Astrocyte (in vitro differentiated cells and primary cell): ENCODE data around the gene E2F2. TPM values are rescaled to one million over a fixed set of nuclear protein-coding genes. Genes with fewer than 3 reads are reported as not detected.

ENCODE experiments used
- DNase-seq: peaks from one replicate; pipeline ENCODE4 v3.0.0-alpha.2; 2010; ENCODE audit warnings: low read depth
- FAIRE-seq: peaks from 2 replicates; lab custom pipeline; 2011; peaks lifted over from hg19 to GRCh38; lab: Jason Lieb, UNC
- H2AFZ ChIP-seq: 2 replicates; pipeline ENCODE4 v1.6.0; 2012; ENCODE audit warnings: low read depth, low read length, inconsistent platforms
- H3K27ac ChIP-seq: 2 replicates; pipeline ENCODE4 v1.5.1; 2011; ENCODE audit warnings: low read depth, low read length, inconsistent platforms
- H3K27me3 ChIP-seq: 2 replicates; pipeline ENCODE4 v1.6.0; 2011; ENCODE audit warnings: low read length, inconsistent platforms; ENCODE audit not compliant: insufficient read depth
- H3K36me3 ChIP-seq: 2 replicates; pipeline ENCODE4 v1.5.1; 2011; ENCODE audit warnings: low read length, inconsistent platforms; ENCODE audit not compliant: insufficient read depth
- H3K4me1 ChIP-seq: 2 replicates; pipeline ENCODE4 v1.5.1; 2011; ENCODE audit warnings: low read length, inconsistent platforms; ENCODE audit not compliant: insufficient read depth
- H3K4me2 ChIP-seq: 2 replicates; pipeline ENCODE4 v1.6.0; 2012; ENCODE audit warnings: low read length, inconsistent platforms
- H3K4me3 ChIP-seq: 2 replicates; pipeline ENCODE4 v1.5.1; 2011; ENCODE audit warnings: low read depth, mild to moderate bottlenecking, low read length, inconsistent platforms; ENCODE audit not compliant: insufficient read depth
- H3K79me2 ChIP-seq: 2 replicates; pipeline ENCODE4 v1.6.0; 2012; ENCODE audit warnings: mild to moderate bottlenecking, low read length, inconsistent platforms; ENCODE audit not compliant: insufficient read depth
- H3K9ac ChIP-seq: 2 replicates; pipeline ENCODE4 v1.6.0; 2012; ENCODE audit warnings: mild to moderate bottlenecking, low read length, inconsistent platforms
- H3K9me3 ChIP-seq: 2 replicates; pipeline ENCODE4 v1.5.1; 2012; ENCODE audit warnings: low read depth, mild to moderate bottlenecking, low read length, inconsistent platforms; ENCODE audit not compliant: insufficient read depth
- H4K20me1 ChIP-seq: 2 replicates; pipeline ENCODE4 v1.6.0; 2012; ENCODE audit warnings: low read length, inconsistent platforms; ENCODE audit not compliant: insufficient read depth
- H3K27ac Mint-ChIP-seq: one replicate; pipeline ENCODE4 v1.8.0; 2021; ENCODE audit warnings: mild to moderate bottlenecking, mixed read lengths; ENCODE audit not compliant: unreplicated experiment
- H3K27me3 Mint-ChIP-seq: one replicate; pipeline ENCODE4 v1.8.0; 2021; ENCODE audit warnings: low read depth, mixed read lengths; ENCODE audit not compliant: unreplicated experiment
- H3K36me3 Mint-ChIP-seq: one replicate; pipeline ENCODE4 v1.8.0; 2021; ENCODE audit warnings: low read depth, mixed read lengths; ENCODE audit not compliant: unreplicated experiment
- H3K4me1 Mint-ChIP-seq: one replicate; pipeline ENCODE4 v1.8.0; 2021; ENCODE audit warnings: low read depth, mixed read lengths; ENCODE audit not compliant: unreplicated experiment
- H3K4me3 Mint-ChIP-seq: one replicate; pipeline ENCODE4 v1.8.0; 2021; ENCODE audit warnings: mild to moderate bottlenecking, moderate library complexity, mixed read lengths; ENCODE audit not compliant: unreplicated experiment
- H3K9me3 Mint-ChIP-seq: one replicate; pipeline ENCODE4 v1.8.0; 2021; ENCODE audit warnings: mild to moderate bottlenecking, mixed read lengths; ENCODE audit not compliant: unreplicated experiment
- CTCF ChIP-seq: IDR thresholded peaks from 2 replicates; pipeline ENCODE4 v1.5.1; 2011; ENCODE audit warnings: low read depth, mild to moderate bottlenecking, inconsistent platforms, low read length, moderate library complexity; ENCODE audit not compliant: insufficient read depth
- EZH2 ChIP-seq: IDR thresholded peaks from 2 replicates; pipeline ENCODE4 v1.6.1; 2012; ENCODE audit warnings: mild to moderate bottlenecking, low read length, inconsistent platforms; ENCODE audit not compliant: insufficient read depth
- total RNA-seq: library from RNA; stranded (reverse); gene quantifications from 2 replicates; pipeline ENCODE4 v1.2.1, GENCODE V29; 2021

Gene E2F2
- total RNA-seq, 1 donor from 2014 or later = 0.11 TPM

DNA sequence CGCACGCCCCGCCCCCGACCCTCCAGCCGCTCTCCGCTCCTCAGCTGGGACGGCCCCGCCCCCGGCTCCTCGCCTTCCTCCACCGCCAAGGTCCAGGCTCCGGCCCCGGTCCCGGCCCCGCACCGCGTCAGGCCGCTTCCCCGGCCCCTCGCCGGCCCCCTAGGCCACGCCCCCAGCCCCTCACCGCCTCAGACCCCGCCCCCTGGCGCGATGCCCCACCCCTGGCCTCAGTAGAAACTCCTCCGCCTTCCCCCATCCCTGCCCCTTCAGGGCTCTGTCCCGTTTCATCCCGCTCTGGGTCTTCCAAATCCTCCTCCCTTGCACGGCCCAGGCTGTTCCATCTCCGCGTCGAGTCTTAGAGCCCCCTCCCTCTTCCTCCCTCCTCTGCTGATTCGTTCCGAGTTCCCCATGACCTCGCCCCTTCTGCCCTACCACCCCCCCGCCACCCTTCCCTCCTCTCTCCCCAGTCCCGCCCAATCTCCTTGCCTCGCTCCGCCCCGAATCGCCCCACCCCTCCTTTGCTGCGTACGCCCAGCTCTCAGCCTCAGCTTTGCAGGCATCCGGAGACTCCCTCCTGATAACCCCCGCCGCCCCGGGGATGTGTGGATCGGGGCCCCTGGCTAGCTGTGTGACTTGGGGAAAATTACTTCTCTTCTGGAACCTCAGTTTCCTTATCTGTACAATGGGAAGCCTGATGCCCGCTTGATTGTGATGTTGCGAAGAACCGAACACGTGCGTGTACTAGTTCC lies 46.6 kb downstream of the E2F2 start:
- peak overlapping the region; percentile 61 for H3K4me3 ChIP-seq
- peak overlapping the region; percentile 42 for H3K27ac ChIP-seq
- H3K4me2 ChIP-seq = peak overlapping the region; percentile 98
- peaks cover 10% of the 10 kb centered on the region for H3K79me2 ChIP-seq
- H3K27me3 ChIP-seq = no peaks in the 10 kb centered on the region
- FAIRE-seq = no peak
- H3K9me3 ChIP-seq = no peaks in the 10 kb centered on the region
- H3K4me3 Mint-ChIP-seq = peak overlapping the region; percentile 86
- H3K36me3 Mint-ChIP-seq = peaks cover 1% of the 10 kb centered on the region
- H3K27me3 Mint-ChIP-seq = peaks cover 19% of the 10 kb centered on the region
- no peaks in the 10 kb centered on the region for H3K36me3 ChIP-seq
- DNase-seq = peak; percentile 83
- no peak for TF ChIP-seq CTCF
- no peak for TF ChIP-seq EZH2
- H3K27ac Mint-ChIP-seq = peak overlapping the region; percentile 69
- peak overlapping the region; percentile 66 for H3K9ac ChIP-seq
- H4K20me1 ChIP-seq = peaks cover 19% of the 10 kb centered on the region
- H3K9me3 Mint-ChIP-seq = peaks cover 2% of the 10 kb centered on the region
- peaks cover 6% of the 10 kb centered on the region for H3K4me1 Mint-ChIP-seq
- peaks cover 10% of the 10 kb centered on the region for H3K4me1 ChIP-seq
- peak overlapping the region; percentile 88 for H2AFZ ChIP-seq

- peak within 1 kb of the TSS; percentile 77 for H3K27ac Mint-ChIP-seq
- DNase-seq (peak; percentile 65), FAIRE-seq (no peak)
- Histone ChIP-seq H3K4me1 (peaks cover 10% of the 10 kb centered on the region), H3K4me3 (peak within 1 kb of the TSS; percentile 75), H3K9me3 (no peaks in the 10 kb centered on the region), H3K36me3 (no peaks in the 10 kb centered on the region), H2AFZ (peak within 1 kb of the TSS; percentile 94), H3K27ac (peak within 1 kb of the TSS; percentile 42), H3K27me3 (no peaks in the 10 kb centered on the region), H3K4me2 (peak within 1 kb of the TSS; percentile 98), H4K20me1 (peaks cover 22% of the 10 kb centered on the region), H3K9ac (peak within 1 kb of the TSS; percentile 77), H3K79me2 (peaks cover 10% of the 10 kb centered on the region)
- H3K27me3 Mint-ChIP-seq = peaks cover 15% of the 10 kb centered on the region
- peaks cover 11% of the 10 kb centered on the region for H3K4me1 Mint-ChIP-seq
- H3K4me3 Mint-ChIP-seq = peak within 1 kb of the TSS; percentile 91
- H3K9me3 Mint-ChIP-seq = peaks cover 2% of the 10 kb centered on the region
- no peak for TF ChIP-seq CTCF
- no peak for TF ChIP-seq EZH2
- peaks cover 5% of the 10 kb centered on the region for H3K36me3 Mint-ChIP-seq
Observed at GRCh38 chr1:23483321-23484252, 47.4 kb downstream of the E2F2 start, which contains the start of gene ASAP3. Gene ASAP3, minus strand, starts transcription at chr1:23484179. Its CDS starts 46 bp downstream, at chr1:23484133.
